GM18507 (cell line): ENCODE measurements around the gene TMEM158.

Source experiments
- DNase-seq: peaks from one replicate; pipeline ENCODE4 v3.0.0; 2011; ENCODE audit warnings: low read depth; ENCODE audit not compliant: insufficient read length; ENCODE audit errors: extremely low spot score
- FAIRE-seq: peaks from 2 replicates; lab custom pipeline; 2011; peaks lifted over from hg19 to GRCh38; lab: Jason Lieb, UNC

Gene TMEM158

DNA sequence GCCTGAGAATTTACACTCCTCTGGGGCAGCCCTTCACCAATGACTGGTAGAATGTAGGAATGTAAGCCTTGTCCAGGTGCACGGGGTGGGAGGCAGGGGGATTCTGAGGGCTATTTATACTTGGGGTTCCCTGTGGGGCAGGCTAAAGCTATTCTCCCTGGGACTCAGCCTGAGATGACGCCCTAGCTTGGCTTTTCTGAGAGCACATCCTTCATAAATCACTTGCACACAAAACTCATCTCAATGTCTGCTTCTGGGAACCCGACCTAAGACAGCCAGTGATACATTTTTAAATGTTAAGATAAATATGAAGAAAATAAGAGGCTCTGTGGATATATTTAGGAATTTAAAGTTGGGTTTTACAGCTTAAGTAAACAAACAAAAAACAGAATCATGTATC, 16.6 kb downstream of the TMEM158 start:
- no peak for DNase-seq
- FAIRE-seq, result no peak

GRCh38 chr3:45208586-45208985, 17.5 kb downstream of the TMEM158 start:
- no peak for FAIRE-seq
- DNase-seq, result no peak

DNA sequence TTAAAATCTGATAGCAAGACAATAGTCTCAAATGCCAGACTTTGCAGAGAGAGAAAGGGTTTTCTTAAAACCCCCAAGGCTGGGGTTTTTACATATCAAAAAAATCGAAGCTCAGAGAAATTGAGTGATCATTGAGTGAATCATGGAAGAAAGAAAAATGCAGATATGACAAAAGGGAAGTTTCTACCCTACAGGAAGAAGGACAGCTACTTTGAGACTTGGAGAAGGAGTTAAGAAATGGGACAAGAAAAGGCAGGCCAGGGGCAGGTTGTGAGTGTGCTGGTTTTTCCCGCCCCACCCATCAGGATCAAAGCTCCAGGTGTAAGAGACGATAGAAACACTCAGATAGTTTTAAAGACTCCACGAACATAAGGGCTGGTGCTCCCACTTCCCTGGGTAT, 18.6 kb downstream of the TMEM158 start:
- no peak for DNase-seq
- FAIRE-seq, result no peak

DNA sequence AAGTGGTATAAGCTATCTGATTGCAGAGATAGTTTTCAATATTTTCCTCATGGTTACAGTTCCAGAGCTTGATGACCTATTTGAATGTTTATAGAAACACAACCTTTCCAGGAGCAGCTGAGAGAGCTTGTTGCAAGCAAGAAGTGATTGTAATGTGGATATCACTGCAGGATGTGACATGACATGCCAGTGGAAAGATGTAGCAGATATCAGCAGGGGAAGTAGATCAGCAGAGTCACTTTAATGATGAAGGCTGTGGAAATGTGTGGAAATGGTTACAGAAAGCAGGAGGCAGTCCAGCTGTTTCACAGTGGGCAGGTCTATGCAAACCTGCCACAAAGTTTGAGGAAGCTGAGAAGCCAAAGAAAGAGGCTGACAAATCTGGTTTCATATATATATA, 21.0 kb downstream of the TMEM158 start:
- DNase-seq, result no peak
- no peak for FAIRE-seq

DNA sequence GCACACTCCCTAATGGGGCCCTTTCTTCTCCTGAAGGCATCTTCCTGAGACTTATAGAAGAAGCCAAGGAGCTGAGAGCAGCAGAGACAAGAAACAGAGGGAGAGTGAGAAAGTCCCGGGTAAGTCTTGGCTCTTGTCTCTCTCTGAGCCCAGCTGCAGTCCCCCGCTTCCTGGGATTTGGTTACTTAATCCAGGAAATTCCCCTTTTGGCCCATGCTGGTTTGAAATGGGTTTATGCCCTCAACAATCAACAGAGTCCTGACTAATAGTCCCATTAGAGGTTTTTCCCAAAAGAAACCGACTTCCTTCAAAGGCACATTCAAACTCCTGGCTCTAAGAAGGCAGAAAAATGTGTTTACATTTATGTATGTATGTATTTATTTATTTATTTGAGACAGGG, 22.0 kb downstream of the TMEM158 start:
- FAIRE-seq, result no peak
- no peak for DNase-seq

DNA sequence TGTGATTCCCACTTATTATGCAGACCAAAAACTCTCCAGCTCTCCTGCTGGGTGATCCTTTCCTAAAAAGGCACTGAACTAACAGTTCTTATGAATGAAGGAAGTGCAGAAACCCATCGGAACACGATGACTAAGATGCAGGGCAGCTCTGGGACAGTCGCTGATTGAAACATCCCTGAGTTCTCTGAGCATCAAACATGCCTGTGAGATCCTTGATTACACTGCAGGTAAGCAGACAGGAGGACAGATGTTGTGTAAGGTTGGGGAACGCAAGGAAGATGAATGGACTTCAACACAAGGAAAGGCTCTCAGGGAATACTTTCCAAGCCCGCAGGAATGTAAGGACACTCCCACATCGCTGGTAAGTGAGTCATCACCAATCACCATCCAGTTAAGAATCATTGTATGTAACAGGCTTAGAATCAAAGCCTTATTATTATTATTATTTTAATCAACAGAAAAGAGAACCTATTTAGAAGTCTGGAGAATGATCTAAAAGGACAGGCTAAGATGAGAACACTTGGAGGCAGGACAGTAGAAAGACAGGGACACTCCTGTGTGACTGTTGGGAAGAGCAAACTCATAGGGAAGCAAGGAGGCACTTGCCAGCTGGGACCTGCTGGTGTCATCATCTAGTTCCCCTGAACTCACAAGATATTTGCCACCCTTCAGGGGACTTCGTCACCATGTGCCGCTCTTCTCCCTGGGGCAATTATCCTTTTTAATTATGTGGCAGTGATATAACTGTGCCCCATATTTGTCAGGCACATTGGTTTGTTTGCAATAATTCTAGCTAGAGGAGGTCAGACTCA, 26.0 kb downstream of the TMEM158 start:
- FAIRE-seq (no peak), DNase-seq (no peak)

DNA sequence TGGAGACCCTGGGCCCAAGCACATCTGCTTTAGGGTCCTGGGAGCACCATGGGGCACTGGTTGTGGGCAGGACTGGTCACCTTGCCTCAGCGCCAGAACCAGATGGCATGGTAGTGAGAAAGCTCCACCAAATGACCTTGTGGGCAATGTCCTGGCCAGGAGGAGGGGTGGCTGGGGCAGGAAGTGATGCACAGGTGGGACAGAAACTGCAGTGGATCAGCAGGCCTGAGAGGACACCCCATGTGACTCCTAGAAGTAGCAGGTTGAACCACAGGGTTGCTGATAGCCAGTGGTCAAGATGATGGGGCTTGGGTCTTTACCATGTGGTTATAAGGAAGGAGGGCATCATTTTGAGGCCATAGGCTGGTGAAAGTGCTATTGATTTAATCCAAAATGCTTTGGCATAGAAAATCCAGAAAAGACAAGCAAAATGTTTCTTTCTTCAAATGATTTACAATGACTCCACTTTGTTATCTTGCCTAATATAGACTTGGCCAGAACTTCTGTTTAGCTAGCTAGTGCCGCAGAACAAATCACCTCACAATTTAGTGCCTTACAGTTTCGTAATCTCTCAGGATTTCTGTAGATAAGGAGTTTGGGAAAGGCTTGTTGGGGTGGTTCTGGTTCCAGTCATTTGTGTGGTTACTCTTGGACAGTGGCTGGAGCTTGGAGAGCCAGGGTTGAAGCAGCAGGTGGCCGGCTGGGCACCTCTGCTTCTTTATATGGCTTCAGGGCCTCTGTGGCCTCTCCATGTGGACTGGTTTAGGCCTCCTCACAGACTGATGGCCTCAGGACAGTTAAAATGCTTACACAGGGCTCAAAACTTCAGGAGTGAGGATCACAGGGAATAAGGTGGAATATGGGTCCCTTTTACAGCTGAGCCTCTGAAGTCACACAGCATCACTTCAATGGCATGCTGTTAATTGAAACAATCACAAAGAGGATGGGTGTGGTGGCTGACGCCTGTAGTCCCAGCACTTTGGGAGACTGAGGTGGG, 27.5 kb downstream of the TMEM158 start:
- FAIRE-seq (no peak), DNase-seq (no peak)

GRCh38 chr3:45194791-45195190, 31.3 kb downstream of the TMEM158 start:
- FAIRE-seq, result no peak
- DNase-seq, result no peak

GRCh38 chr3:45191924-45192417, 34.1 kb downstream of the TMEM158 start:
- no peak for FAIRE-seq

GRCh38 chr3:45191424-45191823, 34.7 kb downstream of the TMEM158 start:
- no peak for FAIRE-seq
- DNase-seq, result no peak

More at GRCh38 chr3:45191924-45192417, 34.1 kb downstream of the TMEM158 start:
- no peak for DNase-seq

DNA sequence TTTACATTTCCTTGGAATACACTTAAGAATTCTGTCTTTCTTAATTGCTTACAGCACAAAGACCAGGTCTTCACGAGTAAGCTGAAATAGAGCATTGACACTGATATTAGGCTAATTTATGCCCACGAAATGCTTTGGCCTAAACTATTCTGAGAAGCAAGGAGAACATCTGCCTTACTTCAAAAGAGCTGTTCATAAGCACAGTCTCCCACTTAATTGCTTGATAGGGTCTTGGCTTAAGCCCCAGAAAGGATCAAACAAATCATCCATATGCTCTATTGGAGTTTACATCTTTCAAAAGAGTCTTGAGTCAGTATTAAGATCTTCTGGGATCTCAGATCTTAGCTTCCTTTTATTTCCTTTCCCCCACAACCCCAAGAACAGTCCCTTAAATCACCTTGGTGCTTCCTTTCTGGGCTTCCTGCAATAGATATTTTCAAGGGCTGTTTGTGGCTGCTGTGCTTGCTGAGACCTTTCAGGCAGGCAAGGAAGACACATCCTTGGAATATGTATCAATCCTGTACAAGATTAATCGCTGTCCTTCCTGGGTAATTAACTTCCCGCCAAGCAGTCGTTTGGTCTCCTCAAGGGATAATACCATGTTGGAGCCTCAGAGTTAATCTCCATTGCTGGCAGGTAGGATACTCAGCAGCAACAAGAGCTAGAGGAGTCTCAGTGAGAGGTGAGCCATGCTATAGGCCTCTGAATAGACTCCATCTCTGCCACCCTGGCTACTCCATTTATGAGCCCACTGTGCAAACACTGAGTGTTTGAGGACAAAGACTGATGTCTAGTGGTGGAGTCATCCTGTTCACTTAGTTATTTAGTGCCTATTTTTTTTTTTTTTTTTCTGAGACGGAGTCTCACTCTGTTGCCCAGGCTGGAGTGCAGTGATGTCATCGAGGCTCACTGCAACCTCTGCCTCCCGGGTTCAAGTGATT, 37.1 kb downstream of the TMEM158 start:
- DNase-seq (no peak), FAIRE-seq (no peak)

- FAIRE-seq, result no peak
- DNase-seq, result no peak
Observed at GRCh38 chr3:45187694-45188141, 38.4 kb downstream of the TMEM158 start.

DNA sequence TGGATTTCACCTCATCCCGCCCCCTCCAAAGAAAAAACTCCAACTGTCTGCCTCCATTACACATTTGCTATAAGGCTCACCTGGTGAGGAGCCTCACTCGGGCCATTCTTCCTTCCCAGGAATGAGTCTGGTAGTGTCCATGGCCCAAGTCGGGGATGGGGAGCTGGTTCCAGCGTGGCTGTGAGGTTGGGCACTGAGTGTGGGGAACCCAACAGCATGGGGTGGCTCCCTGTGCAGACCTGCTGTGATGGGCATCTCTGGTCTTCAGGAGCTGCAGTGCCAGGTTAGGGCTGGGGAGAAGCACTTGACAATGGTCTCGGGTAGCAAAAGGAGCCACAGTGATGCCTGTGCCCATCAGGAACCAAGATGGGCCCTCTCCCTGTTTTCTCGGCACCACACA, 39.2 kb downstream of the TMEM158 start:
- FAIRE-seq (no peak), DNase-seq (no peak)

- DNase-seq, result no peak
- FAIRE-seq, result no peak
Observed at GRCh38 chr3:45185461-45185860, 40.6 kb downstream of the TMEM158 start.

DNA sequence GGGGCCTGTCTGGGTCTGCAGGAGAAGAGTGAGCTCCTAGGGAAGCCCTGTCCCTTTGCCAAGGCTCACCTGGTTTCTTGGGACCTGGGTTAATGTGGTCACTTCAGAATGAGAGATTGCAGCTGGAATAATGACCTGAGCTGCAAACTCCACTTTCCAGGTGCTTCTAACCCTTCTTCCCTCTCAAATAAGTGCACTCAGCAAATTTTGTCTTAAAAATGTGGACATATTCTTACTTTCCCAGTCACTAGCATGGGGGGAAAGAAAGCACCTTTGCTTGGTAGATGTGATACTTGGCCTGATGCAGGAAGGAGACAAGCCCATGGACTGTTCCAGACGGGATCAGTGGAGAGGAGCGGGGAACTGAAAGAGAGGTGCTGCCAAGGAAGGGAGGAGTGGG, 41.0 kb downstream of the TMEM158 start:
- DNase-seq (no peak), FAIRE-seq (no peak)

GRCh38 chr3:45183872-45184262, 42.2 kb downstream of the TMEM158 start:
- no peak for FAIRE-seq

GRCh38 chr3:45182915-45183871, 42.9 kb downstream of the TMEM158 start:
- FAIRE-seq, result no peak

More at GRCh38 chr3:45183872-45184262, 42.2 kb downstream of the TMEM158 start:
- DNase-seq, result no peak

GRCh38 chr3:45181496-45181895, 44.6 kb downstream of the TMEM158 start:
- FAIRE-seq (no peak), DNase-seq (no peak)

More at GRCh38 chr3:45182915-45183871, 42.9 kb downstream of the TMEM158 start:
- DNase-seq, result no peak
